ENCODE results near the gene CEP295NL.

DNA sequence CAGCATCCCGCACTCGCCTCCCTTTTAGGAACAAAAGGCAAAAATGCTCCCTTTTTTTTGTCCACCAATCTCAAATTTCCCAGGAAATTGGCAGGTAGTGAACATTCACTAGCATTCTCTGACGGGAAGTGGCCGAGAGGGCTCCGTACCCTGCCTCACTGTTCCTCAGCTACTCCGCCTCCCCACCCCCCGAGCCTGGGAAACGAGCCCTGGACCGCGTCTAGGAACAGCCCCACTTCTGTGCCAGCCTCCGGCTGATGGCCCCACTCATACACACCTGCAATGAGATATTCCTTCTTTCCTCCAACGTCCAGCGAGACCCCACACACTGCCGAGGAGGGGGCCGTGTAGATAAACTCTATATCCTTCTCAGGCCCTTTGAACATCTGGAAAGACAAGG, 32.4 kb downstream of the CEP295NL start:
- TF ChIP-seq, protein P1, sequence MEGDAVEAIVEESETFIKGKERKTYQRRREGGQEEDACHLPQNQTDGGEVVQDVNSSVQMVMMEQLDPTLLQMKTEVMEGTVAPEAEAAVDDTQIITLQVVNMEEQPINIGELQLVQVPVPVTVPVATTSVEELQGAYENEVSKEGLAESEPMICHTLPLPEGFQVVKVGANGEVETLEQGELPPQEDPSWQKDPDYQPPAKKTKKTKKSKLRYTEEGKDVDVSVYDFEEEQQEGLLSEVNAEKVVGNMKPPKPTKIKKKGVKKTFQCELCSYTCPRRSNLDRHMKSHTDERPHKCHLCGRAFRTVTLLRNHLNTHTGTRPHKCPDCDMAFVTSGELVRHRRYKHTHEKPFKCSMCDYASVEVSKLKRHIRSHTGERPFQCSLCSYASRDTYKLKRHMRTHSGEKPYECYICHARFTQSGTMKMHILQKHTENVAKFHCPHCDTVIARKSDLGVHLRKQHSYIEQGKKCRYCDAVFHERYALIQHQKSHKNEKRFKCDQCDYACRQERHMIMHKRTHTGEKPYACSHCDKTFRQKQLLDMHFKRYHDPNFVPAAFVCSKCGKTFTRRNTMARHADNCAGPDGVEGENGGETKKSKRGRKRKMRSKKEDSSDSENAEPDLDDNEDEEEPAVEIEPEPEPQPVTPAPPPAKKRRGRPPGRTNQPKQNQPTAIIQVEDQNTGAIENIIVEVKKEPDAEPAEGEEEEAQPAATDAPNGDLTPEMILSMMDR (IDR thresholded peaks at IDR 0.05; ENCODE audit: low read depth, low read length): no peak
- TF ChIP-seq EZH2phosphoT487 (IDR thresholded peaks at IDR 0.05; ENCODE audit: low read depth): no peak
